Measurements from ENCODE around the gene FBXO27.
"Not testable (repeated sequence)": the region's sequence is repeated elsewhere in the genome, so short reads cannot be mapped to it uniquely, and the experiment has no call there.

FBXO27 gene

GRCh38 chr19:39037194-39037593 lies 4.8 kb upstream of the FBXO27 start:
- DNase-seq = no peak

DNA sequence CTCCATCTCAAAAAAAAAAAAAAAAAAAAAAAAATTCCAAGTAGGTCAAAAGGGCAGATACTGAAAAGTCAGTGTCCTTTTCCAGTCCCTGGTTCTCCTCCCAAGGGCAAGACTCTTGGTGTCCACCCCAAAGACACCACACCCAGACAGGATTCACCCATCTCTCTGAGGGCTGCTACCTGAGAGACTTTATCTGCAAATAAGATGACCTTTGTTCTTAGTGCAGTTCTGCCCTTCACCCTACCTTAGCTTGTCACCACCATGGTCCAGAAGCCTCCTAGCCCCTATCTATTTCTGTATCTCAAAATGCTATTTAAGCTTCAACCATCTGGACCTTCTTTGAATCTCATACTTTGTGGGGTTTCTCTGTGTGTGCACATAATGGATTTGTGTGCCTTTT lies 4.2 kb upstream of the FBXO27 start:
- no peak for DNase-seq

DNA sequence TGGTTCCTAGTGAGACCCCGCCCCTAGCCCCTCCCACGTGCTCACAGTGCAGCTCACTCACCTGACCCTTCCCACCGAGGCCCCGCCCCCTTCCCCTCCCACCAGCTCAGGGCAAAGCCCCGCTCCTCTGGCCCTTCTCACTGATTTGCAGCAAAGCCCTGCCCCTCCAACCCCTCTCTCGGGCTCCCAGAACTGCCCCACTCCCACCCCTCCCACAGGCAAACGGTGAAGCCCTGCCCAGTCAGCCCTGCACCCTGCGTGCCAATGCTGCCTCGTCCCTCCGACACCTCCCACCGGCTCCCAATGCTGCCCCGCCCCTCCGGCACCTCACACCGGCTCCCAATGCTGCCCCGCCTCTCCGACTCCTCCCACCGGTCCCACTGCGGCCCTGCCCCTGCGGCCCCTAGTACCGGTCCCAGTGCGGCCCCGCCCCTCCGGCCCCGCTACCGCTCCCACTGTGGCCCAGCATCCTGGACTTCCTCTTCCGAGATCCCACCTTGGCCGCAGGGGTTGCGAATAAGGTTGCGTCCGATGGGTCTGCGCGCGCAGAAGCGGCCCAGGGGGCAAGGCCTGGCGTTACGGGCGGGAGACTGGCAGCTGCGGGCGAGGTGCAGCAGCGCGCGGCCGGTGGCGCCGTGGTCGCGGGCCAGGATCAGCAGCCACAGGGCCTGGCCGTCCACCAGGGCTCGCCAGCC lies 834 bp downstream of the FBXO27 start:
- DNase-seq = peak; percentile 77 to 84

- DNase-seq = no peak
These were observed 1.4 kb downstream of the FBXO27 start for GRCh38 chr19:39030854-39031367.

- DNase-seq = no peak
These were observed 7.3 kb downstream of the FBXO27 start for GRCh38 chr19:39024875-39025641.

DNA sequence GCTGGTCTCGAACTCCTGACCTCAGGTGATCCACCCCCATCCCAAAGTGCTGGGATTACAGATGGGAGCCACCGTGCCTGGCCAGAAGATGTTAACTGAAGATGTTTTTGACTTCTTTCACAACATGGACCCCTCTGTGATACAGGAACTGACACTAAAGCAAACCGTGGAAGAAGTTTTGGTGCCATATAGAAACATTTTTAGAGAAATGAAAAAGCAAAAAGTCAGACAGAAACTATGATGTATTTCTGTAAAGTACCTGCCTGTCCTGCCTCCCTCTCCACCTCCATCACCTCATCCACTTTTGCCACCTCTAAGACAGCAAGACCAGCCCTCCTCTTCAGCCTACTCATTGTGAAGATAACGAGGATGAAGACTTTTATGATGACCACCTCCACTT lies 11.3 kb downstream of the FBXO27 start:
- no peak for DNase-seq

GRCh38 chr19:39017646-39018045 lies 14.7 kb downstream of the FBXO27 start:
- DNase-seq = no peak

DNA sequence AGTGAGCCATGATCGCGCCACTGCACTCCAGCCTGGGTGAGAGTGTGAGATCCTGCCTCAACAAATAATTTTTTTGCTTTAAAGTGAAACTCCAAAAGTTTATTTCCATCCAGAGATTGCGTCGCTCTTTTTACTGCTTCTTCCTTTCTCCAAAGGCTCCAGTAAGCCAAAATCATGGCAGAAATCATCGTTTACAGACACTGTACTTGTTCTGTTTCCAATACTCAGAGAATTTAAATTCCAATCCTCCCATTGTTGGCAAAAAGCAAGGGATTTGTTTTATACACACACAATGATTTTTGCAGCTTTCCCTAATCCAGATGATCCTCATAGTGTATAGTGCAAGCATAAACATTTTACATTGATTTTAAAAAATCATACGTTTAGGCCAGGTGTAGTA lies 15.3 kb downstream of the FBXO27 start:
- DNase-seq = no peak

DNA sequence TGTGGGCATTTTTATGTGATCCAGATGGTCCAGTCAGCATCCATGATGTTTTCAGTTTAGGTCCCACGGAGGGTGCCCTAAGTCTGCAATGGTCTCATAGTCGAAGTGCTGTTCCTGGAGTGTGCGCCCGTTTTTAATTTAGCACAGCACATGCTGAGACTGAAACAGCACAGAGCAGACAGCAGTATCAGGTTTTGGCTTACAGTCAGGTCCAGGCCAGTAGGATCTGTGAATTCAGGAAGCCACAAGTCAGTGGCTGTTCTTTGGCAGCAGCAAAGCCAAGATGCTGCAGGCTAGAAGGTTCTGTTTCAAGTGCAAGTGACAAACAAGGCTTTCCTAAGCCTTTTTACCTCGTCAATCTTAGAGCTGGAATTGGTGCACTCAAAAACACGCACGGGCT lies 18.3 kb downstream of the FBXO27 start:
- DNase-seq = no peak

- no peak for DNase-seq
These were observed 23.3 kb downstream of the FBXO27 start for GRCh38 chr19:39009001-39009400.

GRCh38 chr19:39008137-39008536 lies 24.2 kb downstream of the FBXO27 start:
- DNase-seq = no peak

- no peak for DNase-seq
These were observed 25.3 kb downstream of the FBXO27 start for GRCh38 chr19:39007096-39007495.

GRCh38 chr19:39004403-39004802 lies 27.9 kb downstream of the FBXO27 start:
- DNase-seq = no peak

GRCh38 chr19:39003796-39004195 lies 28.6 kb downstream of the FBXO27 start:
- DNase-seq = no peak

GRCh38 chr19:39003188-39003587 lies 29.2 kb downstream of the FBXO27 start:
- no peak for DNase-seq

DNA sequence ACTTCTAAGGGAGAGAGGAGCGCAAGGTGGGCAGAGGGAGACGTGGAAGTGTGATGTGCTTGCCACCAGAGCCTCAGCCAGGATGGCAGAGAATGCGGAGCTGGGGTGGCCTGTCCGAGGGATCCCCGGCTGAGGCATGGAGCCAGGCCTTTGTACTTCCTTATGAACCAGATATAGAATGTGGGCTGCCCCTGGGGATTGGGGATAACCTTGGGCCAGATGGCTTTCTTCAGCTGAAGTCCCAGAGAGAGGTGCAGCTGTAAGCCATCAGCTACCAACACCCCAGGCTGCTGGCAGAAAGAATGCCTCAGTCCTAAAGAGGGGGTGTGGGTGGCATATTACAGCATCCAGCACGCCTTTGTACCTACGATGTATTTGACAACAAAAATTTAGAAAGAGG lies 31.3 kb downstream of the FBXO27 start:
- DNase-seq = no peak

DNA sequence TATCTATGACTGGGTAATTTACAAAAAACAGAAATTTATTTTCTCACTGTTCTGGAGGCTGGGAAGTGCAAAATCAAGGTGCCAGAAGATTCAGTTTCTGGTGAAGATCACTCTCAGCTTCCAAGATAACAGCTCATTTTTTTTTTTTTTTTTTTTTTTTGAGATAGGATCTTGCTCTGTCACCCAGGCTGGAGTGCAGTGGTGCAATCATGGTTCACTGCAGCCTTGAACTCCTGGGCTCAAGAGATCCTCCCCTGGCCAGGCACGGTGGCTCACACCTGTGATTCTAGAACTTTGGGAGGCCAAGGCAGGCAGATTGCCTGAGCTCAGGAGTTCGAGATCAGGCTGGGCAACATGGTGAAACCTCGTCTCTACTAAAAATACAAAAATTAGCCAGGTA lies 34.8 kb downstream of the FBXO27 start:
- DNase-seq = not testable (repeated sequence)

GRCh38 chr19:38993271-38993670 lies 39.1 kb downstream of the FBXO27 start:
- no peak for DNase-seq

GRCh38 chr19:38990949-38991697 lies 41.2 kb downstream of the FBXO27 start:
- DNase-seq = no peak

DNA sequence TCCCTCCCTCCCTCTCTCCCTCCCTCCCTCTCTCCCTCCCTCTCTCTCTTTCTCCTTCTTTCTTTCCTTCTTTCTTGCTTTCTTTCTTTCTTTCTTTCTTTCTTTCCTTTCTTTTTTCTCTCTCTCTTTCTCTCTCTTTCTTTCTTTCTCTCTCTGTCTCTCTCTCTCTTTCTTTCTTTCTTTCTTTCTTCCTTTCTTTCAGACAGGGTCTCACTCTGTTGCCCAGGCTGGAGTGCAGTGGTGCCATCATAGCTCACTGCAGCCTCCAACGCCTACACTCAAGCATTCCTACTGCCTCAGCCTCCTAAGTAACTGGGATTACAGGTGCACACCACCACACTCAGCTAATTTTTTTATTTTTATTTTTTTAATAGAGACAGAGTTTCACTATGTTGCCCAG lies 42.7 kb downstream of the FBXO27 start:
- DNase-seq = not testable (repeated sequence)

DNA sequence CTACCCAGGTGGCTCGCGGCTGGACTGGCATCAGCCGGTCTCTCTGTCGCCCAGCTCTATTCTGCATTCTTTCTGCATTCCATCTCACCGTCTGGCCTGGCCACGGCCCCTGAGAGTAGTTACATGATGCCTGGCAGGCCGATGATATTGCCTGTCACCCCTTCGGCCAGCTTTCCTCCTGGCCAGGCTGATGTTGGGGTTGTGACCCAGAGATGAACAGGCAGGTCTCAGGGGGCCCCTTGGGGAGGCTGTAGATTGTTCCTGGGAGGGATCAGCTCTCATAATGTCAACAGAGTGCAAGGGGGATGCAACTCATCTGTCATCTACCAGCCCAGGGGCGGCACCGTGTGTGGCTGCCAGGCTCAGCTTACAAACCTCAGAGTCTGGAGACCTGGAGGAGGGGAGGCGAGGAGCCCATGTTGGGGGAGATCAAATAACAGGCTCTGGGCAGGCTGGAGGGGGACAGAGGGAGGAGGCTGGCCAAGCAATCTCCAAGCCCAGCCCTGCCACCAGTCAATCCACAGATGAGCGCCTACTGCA lies 43.2 kb downstream of the FBXO27 start:
- no peak for DNase-seq

GRCh38 chr19:38988627-38989026 lies 43.7 kb downstream of the FBXO27 start:
- not testable (repeated sequence) for DNase-seq

- DNase-seq = not testable (repeated sequence)
These were observed 44.6 kb downstream of the FBXO27 start for GRCh38 chr19:38987745-38988144.

Measured in CD4-positive, alpha-beta T cell treated with Interferon alpha-2 for 1 hour (primary cell).